GM12891 (cell line): ENCODE data around the gene DHODH.

Experiments
- PAX5 ChIP-seq: IDR thresholded peaks from 2 replicates; pipeline ENCODE4 v1.6.1; 2011; ENCODE audit warnings: low read length, moderate library complexity, mild to moderate bottlenecking; ENCODE audit not compliant: insufficient read depth, severe bottlenecking
- POLR2A ChIP-seq: IDR thresholded peaks from 2 replicates; pipeline ENCODE4 v1.6.1; 2011; ENCODE audit warnings: low read depth, low read length, control low read depth
- POLR2AphosphoS5 ChIP-seq: IDR thresholded peaks from 2 replicates; pipeline ENCODE4 v1.6.1; 2011; ENCODE audit warnings: low read depth, low read length, control low read depth
- POU2F2 ChIP-seq: IDR thresholded peaks from 2 replicates; pipeline ENCODE4 v1.6.1; 2011; ENCODE audit warnings: low read depth, mild to moderate bottlenecking, control low read depth, low read length, moderate library complexity
- TAF1 ChIP-seq: IDR thresholded peaks from 2 replicates; pipeline ENCODE4 v1.6.1; 2011; ENCODE audit warnings: low read depth, low read length, control low read depth

DNA sequence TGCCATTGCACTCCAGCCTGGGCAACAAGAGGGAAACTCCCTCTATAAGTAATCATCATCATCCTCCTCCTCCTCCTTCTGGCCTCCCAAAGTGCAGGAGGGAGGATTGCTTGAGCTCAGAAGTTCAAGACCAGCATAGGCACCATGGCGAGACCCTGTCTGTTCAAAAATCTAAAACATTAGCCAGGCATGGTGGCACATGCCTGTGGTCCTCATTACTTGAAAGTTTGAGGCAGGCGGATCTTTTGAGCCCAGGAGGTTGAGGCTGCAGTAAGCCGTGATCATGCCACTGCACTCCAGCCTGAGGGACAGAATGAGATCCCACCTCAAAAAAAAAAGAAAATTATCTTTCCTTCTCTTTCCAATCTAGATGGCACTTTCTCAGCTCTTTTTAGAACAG lies 36.2 kb upstream of the DHODH start:
- TF ChIP-seq POLR2AphosphoS5 (no peak), POLR2A (no peak), POU2F2 (no peak), PAX5 (no peak), TAF1 (no peak)
